Upper lobe of left lung (tissue), 4 donors: ENCODE results near the gene ZNF836.

Experiments
- CTCF ChIP-seq, 6 experiments: fragments of 450-650 bp in 4 of 6; fragments of 200-600 bp in 2 of 6; sonication (generic) in 2 of 6; IDR thresholded peaks; one replicate each; pipeline ENCODE4 v1.5.1; 2016 to 2019; ENCODE audit warnings: antibody characterized with exemption in 6 of 6
- EP300 ChIP-seq, 4 donors: sonication (generic); formaldehyde crosslinking; IDR thresholded peaks; one replicate each; pipeline ENCODE4 v1.5.1; 2017; ENCODE audit warnings: antibody characterized with exemption in 4 of 4, control low read depth in 2 of 4
- POLR2A ChIP-seq, 4 donors: fragments of 450-650 bp; IDR thresholded peaks; one replicate each; pipeline ENCODE4 v1.5.1; 2016 to 2017; ENCODE audit warnings: antibody characterized with exemption in 4 of 4, mild to moderate bottlenecking in 2 of 4
- POLR2AphosphoS5 ChIP-seq, 2 donors: sonication (generic); formaldehyde crosslinking; IDR thresholded peaks; one replicate each; pipeline ENCODE4 v1.5.1; 2017; ENCODE audit warnings: antibody characterized with exemption in 2 of 2

- no peak for TF ChIP-seq POLR2A (IDR thresholded peaks at IDR 0.05)
- no peak for TF ChIP-seq CTCF (IDR thresholded peaks at IDR 0.05)
- no peak for TF ChIP-seq POLR2AphosphoS5 (IDR thresholded peaks at IDR 0.05)
- no peak for TF ChIP-seq EP300 (IDR thresholded peaks at IDR 0.05)
Measured at GRCh38 chr19:52170304-52170703, 1.1 kb downstream of the ZNF836 start.
